ENCODE measurements around the gene UROS.

GRCh38 chr10:125843603-125844329 lies 20.7 kb upstream of the UROS start:
- TF ChIP-seq CTCF (IDR thresholded peaks at IDR 0.05; ENCODE audit: low read depth, low read length, poor library complexity, severe bottlenecking) = no peak
- no peak for TF ChIP-seq EZH2phosphoT487 (IDR thresholded peaks at IDR 0.05; ENCODE audit: borderline replicate concordance, low read length)
